GM19193 (cell line): ENCODE data around the gene PIP4K2A.

Source experiments
- POLR2A ChIP-seq: IDR thresholded peaks from 4 replicates; pipeline ENCODE4 v1.6.1; 2011; ENCODE audit not compliant: insufficient read depth, insufficient read length; ENCODE audit errors: extremely low read depth

The PIP4K2A gene

GRCh38 chr10:22662733-22663330 is 51.5 kb downstream of the PIP4K2A start:
- no peak for TF ChIP-seq POLR2A

- TF ChIP-seq POLR2A: no peak
Observed at GRCh38 chr10:22659866-22660265, 54.5 kb downstream of the PIP4K2A start.

- TF ChIP-seq POLR2A: no peak
Observed at GRCh38 chr10:22658745-22659410, 55.5 kb downstream of the PIP4K2A start.

- TF ChIP-seq POLR2A: no peak
Observed at GRCh38 chr10:22657566-22658225, 56.7 kb downstream of the PIP4K2A start.

- no peak for TF ChIP-seq POLR2A
Observed at GRCh38 chr10:22657024-22657423, 57.4 kb downstream of the PIP4K2A start.

GRCh38 chr10:22656036-22656435 is 58.3 kb downstream of the PIP4K2A start:
- no peak for TF ChIP-seq POLR2A

- TF ChIP-seq POLR2A: no peak
Observed at GRCh38 chr10:22655312-22655981, 58.9 kb downstream of the PIP4K2A start.

- TF ChIP-seq POLR2A: no peak
Observed at GRCh38 chr10:22652988-22653481, 61.3 kb downstream of the PIP4K2A start.

- no peak for TF ChIP-seq POLR2A
Observed at GRCh38 chr10:22651276-22651980, 63.0 kb downstream of the PIP4K2A start.

GRCh38 chr10:22649994-22650393 is 64.4 kb downstream of the PIP4K2A start:
- no peak for TF ChIP-seq POLR2A

GRCh38 chr10:22649390-22649841 is 65.0 kb downstream of the PIP4K2A start:
- no peak for TF ChIP-seq POLR2A

- no peak for TF ChIP-seq POLR2A
Observed at GRCh38 chr10:22648547-22648961, 65.8 kb downstream of the PIP4K2A start.

GRCh38 chr10:22647244-22647643 is 67.1 kb downstream of the PIP4K2A start:
- TF ChIP-seq POLR2A: no peak

GRCh38 chr10:22646388-22646853 is 68.0 kb downstream of the PIP4K2A start:
- TF ChIP-seq POLR2A: no peak

- no peak for TF ChIP-seq POLR2A
Observed at GRCh38 chr10:22644222-22644621, 70.2 kb downstream of the PIP4K2A start.

GRCh38 chr10:22643775-22644174 is 70.6 kb downstream of the PIP4K2A start:
- TF ChIP-seq POLR2A: no peak
